HG03060 (cell line): ENCODE results near the gene PRRG2.

ENCODE experiments used
- ATAC-seq: cut with Tn5 transposase; IDR thresholded peaks from one replicate; pipeline ENCODE4 v1.9.1; 2021; ENCODE audit warnings: low read depth, moderate number of reproducible peaks; ENCODE audit not compliant: unreplicated experiment

PRRG2 gene

GRCh38 chr19:49581007-49581508 is at the start of gene PRRG2:
PRRG2 (plus strand) TSS chr19:49581316; CDS start chr19:49583220, 1,904 bp downstream.
- ATAC-seq, result no peak

- no peak for ATAC-seq
Measured at GRCh38 chr19:49533551-49534488, 47.3 kb upstream of the PRRG2 start.

GRCh38 chr19:49534632-49535385 is 46.3 kb upstream of the PRRG2 start:
- ATAC-seq, result no peak

- ATAC-seq, result no peak
Measured at GRCh38 chr19:49536921-49537462, 44.1 kb upstream of the PRRG2 start.

GRCh38 chr19:49538643-49539042 is 42.5 kb upstream of the PRRG2 start:
- no peak for ATAC-seq

GRCh38 chr19:49539192-49539952 is 41.7 kb upstream of the PRRG2 start:
- ATAC-seq, result no peak

GRCh38 chr19:49541914-49542313 is 39.2 kb upstream of the PRRG2 start:
- no peak for ATAC-seq

- ATAC-seq, result no peak
Measured at GRCh38 chr19:49542446-49542845, 38.7 kb upstream of the PRRG2 start.

GRCh38 chr19:49543032-49543431 is 38.1 kb upstream of the PRRG2 start:
- ATAC-seq, result no peak

- no peak for ATAC-seq
Measured at GRCh38 chr19:49544154-49544553, 37.0 kb upstream of the PRRG2 start.

GRCh38 chr19:49546825-49547565 is 34.1 kb upstream of the PRRG2 start:
- no peak for ATAC-seq

GRCh38 chr19:49549045-49549444 is 32.1 kb upstream of the PRRG2 start:
- ATAC-seq, result no peak

- ATAC-seq, result no peak
Measured at GRCh38 chr19:49551531-49551930, 29.6 kb upstream of the PRRG2 start.

GRCh38 chr19:49552749-49553148 is 28.4 kb upstream of the PRRG2 start:
- ATAC-seq, result no peak

GRCh38 chr19:49553451-49554271 is 27.5 kb upstream of the PRRG2 start:
- ATAC-seq, result no peak

- ATAC-seq, result no peak
Measured at GRCh38 chr19:49554701-49555181, 26.4 kb upstream of the PRRG2 start.

- no peak for ATAC-seq
Measured at GRCh38 chr19:49555600-49556411, 25.3 kb upstream of the PRRG2 start.
